ENCODE data around the gene IGSF8.

GRCh38 chr1:160079448-160079847 is 19.0 kb downstream of the IGSF8 start:
- TF ChIP-seq CTCF (IDR thresholded peaks at IDR 0.05; ENCODE audit: insufficient read depth, low read depth, low read length) (no peak), EZH2 (IDR thresholded peaks at IDR 0.05; ENCODE audit: insufficient read depth, low read length) (no peak)
